WTC11 (cell line): ENCODE measurements around the gene MARCHF10.

ENCODE experiments used
- NR2C2 ChIP-seq: sonication (generic); formaldehyde crosslinking; IDR thresholded peaks from 2 replicates; pipeline ENCODE4 v1.8.0; 2022; ENCODE audit warnings: mild to moderate bottlenecking, missing genetic modification reagents
- RELA ChIP-seq: sonication (generic); formaldehyde crosslinking; IDR thresholded peaks from 2 replicates; pipeline ENCODE4 v1.8.1; 2022; ENCODE audit warnings: missing genetic modification reagents, mild to moderate bottlenecking, borderline replicate concordance
- ZNF317 ChIP-seq: sonication (generic); formaldehyde crosslinking; IDR thresholded peaks from 2 replicates; pipeline ENCODE4 v1.8.1; 2023; ENCODE audit warnings: low read depth, mild to moderate bottlenecking, moderate library complexity, missing genetic modification reagents, borderline replicate concordance
- TF ChIP-seq, protein P1 (sequence below): sonication (generic); formaldehyde crosslinking; IDR thresholded peaks from 2 replicates; pipeline ENCODE4 v1.8.1; 2022; ENCODE audit warnings: mild to moderate bottlenecking, moderate library complexity, missing genetic modification reagents
- TF ChIP-seq, protein P2 (sequence below): fragments of 200-600 bp; IDR thresholded peaks from 2 replicates; pipeline ENCODE4 v1.8.0; 2022; ENCODE audit warnings: antibody characterized with exemption
- TF ChIP-seq, protein P3 (sequence below): sonication (generic); formaldehyde crosslinking; IDR thresholded peaks from 2 replicates; pipeline ENCODE4 v1.8.1; 2023; ENCODE audit warnings: mild to moderate bottlenecking, missing genetic modification reagents, moderate library complexity

DNA sequence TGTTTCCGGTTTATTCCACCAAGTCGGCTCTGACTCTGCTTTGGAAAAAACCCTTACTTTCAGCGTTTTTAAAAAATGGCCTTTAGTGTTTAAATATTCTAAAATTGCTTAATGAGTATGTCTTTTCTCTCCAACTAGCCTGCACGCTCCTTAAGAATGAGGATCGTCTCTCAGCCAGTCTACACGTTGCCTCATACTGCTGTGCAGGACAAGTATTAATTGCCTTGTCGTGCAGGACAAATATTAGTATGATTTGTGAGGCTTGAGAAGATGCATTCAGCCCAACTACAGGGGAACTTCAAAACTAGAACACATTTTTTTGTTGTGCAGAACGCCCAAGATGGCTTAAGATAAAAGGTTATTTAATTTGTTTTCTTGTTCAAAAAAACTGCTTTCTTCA is 61.2 kb downstream of the MARCHF10 start:
- TF ChIP-seq, protein P1, sequence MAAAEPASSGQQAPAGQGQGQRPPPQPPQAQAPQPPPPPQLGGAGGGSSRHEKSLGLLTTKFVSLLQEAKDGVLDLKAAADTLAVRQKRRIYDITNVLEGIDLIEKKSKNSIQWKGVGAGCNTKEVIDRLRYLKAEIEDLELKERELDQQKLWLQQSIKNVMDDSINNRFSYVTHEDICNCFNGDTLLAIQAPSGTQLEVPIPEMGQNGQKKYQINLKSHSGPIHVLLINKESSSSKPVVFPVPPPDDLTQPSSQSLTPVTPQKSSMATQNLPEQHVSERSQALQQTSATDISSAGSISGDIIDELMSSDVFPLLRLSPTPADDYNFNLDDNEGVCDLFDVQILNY (CRISPR knock-in tag), result no peak
- TF ChIP-seq NR2C2 (CRISPR knock-in tag) (no peak), ZNF317 (CRISPR knock-in tag) (no peak), RELA (CRISPR knock-in tag) (no peak)
- TF ChIP-seq, protein P2, sequence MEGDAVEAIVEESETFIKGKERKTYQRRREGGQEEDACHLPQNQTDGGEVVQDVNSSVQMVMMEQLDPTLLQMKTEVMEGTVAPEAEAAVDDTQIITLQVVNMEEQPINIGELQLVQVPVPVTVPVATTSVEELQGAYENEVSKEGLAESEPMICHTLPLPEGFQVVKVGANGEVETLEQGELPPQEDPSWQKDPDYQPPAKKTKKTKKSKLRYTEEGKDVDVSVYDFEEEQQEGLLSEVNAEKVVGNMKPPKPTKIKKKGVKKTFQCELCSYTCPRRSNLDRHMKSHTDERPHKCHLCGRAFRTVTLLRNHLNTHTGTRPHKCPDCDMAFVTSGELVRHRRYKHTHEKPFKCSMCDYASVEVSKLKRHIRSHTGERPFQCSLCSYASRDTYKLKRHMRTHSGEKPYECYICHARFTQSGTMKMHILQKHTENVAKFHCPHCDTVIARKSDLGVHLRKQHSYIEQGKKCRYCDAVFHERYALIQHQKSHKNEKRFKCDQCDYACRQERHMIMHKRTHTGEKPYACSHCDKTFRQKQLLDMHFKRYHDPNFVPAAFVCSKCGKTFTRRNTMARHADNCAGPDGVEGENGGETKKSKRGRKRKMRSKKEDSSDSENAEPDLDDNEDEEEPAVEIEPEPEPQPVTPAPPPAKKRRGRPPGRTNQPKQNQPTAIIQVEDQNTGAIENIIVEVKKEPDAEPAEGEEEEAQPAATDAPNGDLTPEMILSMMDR, result no peak
- TF ChIP-seq, protein P3, sequence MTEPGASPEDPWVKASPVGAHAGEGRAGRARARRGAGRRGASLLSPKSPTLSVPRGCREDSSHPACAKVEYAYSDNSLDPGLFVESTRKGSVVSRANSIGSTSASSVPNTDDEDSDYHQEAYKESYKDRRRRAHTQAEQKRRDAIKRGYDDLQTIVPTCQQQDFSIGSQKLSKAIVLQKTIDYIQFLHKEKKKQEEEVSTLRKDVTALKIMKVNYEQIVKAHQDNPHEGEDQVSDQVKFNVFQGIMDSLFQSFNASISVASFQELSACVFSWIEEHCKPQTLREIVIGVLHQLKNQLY (CRISPR knock-in tag), result no peak
